Nephron progenitor cell (in vitro differentiated cells): Measurements from ENCODE around the gene GFY.
A peak's percentile ranks its signal among the peaks of the same experiment; 100 is the strongest.

ENCODE experiments used
- DNase-seq: peaks from one replicate; pipeline ENCODE4 v3.0.0; 2021
- H3K27ac Mint-ChIP-seq: 2 replicates; pipeline ENCODE4 v1.8.0; 2021; ENCODE audit warnings: mild to moderate bottlenecking, moderate library complexity, mixed read lengths
- H3K27me3 Mint-ChIP-seq: 2 replicates; pipeline ENCODE4 v1.8.0; 2021; ENCODE audit warnings: mild to moderate bottlenecking, low read depth, mixed read lengths; ENCODE audit not compliant: poor library complexity
- H3K36me3 Mint-ChIP-seq: 2 replicates; pipeline ENCODE4 v1.8.0; 2021; ENCODE audit warnings: low read depth, mixed read lengths
- H3K4me1 Mint-ChIP-seq: 2 replicates; pipeline ENCODE4 v1.8.0; 2021; ENCODE audit warnings: mixed read lengths
- H3K4me3 Mint-ChIP-seq: 2 replicates; pipeline ENCODE4 v1.8.0; 2021; ENCODE audit warnings: mild to moderate bottlenecking, moderate library complexity, mixed read lengths
- H3K9me3 Mint-ChIP-seq: 2 replicates; pipeline ENCODE4 v1.8.0; 2021; ENCODE audit warnings: mild to moderate bottlenecking, moderate library complexity, mixed read lengths
- TF ChIP-seq, protein P1 (sequence below): fragments of 200-600 bp; sonication (generic); IDR thresholded peaks from 2 replicates; pipeline ENCODE4 v1.5.0; 2021; ENCODE audit warnings: antibody characterized with exemption

Gene GFY

DNA sequence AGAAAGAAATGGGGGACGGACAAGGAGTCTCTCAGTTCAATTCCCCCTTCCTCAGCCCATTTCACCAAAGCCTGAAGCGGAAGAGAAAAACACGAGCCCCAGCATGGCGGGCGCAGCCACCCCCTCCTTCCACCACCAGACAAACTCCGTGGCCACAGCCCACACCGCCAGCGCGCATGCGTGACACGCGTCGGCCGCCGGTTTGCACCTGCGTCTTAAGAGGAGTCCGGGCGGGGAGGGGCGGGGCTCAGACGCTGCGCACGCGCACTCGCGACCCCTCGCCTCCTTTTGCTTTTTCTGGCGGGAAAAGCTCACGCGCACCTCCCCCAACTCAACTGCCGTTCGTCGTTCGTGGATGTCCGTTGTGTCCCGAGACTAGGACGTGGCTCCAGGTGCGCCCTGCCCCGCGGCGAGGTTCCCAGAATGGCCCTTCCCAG, 37.2 kb upstream of the GFY start, which contains the start of gene KASH5:
KASH5 (plus strand) TSS at position 314 of the 437 bp plus-strand sequence. CDS start 2,635 bp downstream, outside the sequence.
- no peak for DNase-seq
- TF ChIP-seq, protein P1, sequence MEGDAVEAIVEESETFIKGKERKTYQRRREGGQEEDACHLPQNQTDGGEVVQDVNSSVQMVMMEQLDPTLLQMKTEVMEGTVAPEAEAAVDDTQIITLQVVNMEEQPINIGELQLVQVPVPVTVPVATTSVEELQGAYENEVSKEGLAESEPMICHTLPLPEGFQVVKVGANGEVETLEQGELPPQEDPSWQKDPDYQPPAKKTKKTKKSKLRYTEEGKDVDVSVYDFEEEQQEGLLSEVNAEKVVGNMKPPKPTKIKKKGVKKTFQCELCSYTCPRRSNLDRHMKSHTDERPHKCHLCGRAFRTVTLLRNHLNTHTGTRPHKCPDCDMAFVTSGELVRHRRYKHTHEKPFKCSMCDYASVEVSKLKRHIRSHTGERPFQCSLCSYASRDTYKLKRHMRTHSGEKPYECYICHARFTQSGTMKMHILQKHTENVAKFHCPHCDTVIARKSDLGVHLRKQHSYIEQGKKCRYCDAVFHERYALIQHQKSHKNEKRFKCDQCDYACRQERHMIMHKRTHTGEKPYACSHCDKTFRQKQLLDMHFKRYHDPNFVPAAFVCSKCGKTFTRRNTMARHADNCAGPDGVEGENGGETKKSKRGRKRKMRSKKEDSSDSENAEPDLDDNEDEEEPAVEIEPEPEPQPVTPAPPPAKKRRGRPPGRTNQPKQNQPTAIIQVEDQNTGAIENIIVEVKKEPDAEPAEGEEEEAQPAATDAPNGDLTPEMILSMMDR = no peak
- Mint-ChIP-seq H3K4me1 (peaks cover 25% of the 10 kb centered on the region), H3K36me3 (no peaks in the 10 kb centered on the region), H3K4me3 (no peak within 1 kb of the TSS), H3K9me3 (peaks cover 19% of the 10 kb centered on the region), H3K27ac (no peak within 1 kb of the TSS), H3K27me3 (peaks cover 19% of the 10 kb centered on the region)

DNA sequence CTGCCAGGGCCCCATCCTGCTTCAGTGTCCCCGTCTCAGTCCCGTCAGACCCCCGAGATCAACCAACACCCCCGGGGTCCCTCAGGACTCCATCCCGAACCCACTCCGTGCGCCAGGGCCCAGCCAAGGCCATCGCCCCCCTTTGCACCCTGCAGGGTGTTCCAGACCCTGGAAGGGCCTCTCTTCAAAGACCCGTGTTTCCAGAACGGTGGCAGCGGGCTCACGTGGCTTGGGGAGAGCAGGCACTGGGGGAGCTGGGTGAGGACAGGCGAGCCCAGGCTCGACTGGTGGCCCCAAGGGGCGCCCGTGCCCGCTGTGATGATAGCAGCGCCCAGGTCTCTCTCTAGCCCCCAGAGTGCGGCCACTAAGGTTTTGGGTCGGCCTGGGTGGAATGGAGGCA, 35.8 kb upstream of the GFY start:
- Mint-ChIP-seq H3K9me3 (peaks cover 13% of the 10 kb centered on the region), H3K36me3 (no peaks in the 10 kb centered on the region), H3K4me1 (peaks cover 29% of the 10 kb centered on the region), H3K27ac (no peak overlapping the region), H3K4me3 (no peak overlapping the region), H3K27me3 (peaks cover 16% of the 10 kb centered on the region)
- no peak for DNase-seq
- TF ChIP-seq, protein P1 = no peak

DNA sequence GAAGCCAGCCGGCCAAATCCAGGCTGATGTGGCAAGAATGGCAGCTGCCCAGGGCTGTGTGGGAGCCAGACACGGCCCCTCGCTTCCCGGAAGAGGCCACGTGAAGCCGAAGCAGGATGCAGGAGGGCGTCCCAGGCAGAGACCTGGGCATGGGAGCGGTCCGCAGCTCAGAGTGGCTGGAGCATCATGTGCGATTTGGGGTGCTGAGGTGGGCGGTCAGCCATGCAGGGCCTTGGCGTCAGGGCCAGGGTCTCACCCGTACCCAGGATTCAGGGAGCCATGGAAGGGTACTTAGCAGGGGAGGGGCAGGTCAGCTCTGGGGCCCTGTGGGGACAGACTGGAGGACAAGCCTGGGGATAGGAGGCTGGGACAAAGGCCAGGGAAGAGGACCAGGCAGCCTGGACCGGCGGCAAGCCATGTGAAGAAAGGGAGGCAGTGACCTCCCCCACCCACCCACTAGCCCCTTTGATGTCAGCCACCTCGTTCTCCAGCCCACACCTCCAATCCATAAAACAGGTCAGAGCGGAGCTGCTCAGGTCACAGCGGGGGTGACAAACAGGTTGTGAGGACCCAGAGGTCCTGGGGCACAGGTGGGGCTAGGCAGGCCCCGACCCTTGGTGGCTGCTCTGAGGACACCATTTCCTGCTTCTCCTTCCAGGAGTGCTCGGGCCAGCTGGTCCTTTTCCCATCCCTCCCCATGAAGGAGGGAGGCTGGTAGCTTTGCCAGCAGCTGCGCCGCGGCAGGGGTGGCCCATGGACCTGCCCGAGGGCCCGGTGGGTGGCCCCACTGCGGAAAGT, 34.9 kb upstream of the GFY start:
- Mint-ChIP-seq H3K4me1 (peaks cover 30% of the 10 kb centered on the region), H3K27me3 (peaks cover 20% of the 10 kb centered on the region), H3K36me3 (no peaks in the 10 kb centered on the region), H3K9me3 (peaks cover 8% of the 10 kb centered on the region), H3K4me3 (no peak overlapping the region), H3K27ac (no peak overlapping the region)
- no peak for DNase-seq
- TF ChIP-seq, protein P1 = no peak

DNA sequence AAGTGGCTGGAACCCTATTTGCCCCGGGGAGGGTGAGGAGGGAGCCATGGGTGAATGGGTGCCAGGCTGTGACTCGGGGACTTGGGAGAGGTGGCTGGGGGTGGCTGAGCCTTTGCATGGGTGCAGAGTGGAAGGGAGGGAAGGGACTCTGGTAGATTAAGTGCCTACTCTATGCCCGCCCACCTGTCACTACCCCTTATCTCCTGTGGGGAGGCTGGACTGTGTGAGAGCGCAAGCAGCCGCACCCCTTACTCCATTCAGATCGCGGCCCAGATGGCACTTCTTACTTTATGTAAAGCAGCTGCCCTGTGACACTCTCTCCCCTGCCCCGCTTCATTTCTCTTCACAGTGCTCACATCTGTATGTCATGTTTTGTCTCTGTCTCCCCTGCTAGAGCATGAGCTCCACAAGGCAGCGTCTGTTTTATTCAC, 34.2 kb upstream of the GFY start:
- H3K27me3 Mint-ChIP-seq = peaks cover 19% of the 10 kb centered on the region
- H3K27ac Mint-ChIP-seq = no peak overlapping the region
- TF ChIP-seq, protein P1 = no peak
- H3K9me3 Mint-ChIP-seq = peaks cover 8% of the 10 kb centered on the region
- DNase-seq = no peak
- H3K4me3 Mint-ChIP-seq = no peak overlapping the region
- H3K36me3 Mint-ChIP-seq = no peaks in the 10 kb centered on the region
- H3K4me1 Mint-ChIP-seq = peaks cover 30% of the 10 kb centered on the region

DNA sequence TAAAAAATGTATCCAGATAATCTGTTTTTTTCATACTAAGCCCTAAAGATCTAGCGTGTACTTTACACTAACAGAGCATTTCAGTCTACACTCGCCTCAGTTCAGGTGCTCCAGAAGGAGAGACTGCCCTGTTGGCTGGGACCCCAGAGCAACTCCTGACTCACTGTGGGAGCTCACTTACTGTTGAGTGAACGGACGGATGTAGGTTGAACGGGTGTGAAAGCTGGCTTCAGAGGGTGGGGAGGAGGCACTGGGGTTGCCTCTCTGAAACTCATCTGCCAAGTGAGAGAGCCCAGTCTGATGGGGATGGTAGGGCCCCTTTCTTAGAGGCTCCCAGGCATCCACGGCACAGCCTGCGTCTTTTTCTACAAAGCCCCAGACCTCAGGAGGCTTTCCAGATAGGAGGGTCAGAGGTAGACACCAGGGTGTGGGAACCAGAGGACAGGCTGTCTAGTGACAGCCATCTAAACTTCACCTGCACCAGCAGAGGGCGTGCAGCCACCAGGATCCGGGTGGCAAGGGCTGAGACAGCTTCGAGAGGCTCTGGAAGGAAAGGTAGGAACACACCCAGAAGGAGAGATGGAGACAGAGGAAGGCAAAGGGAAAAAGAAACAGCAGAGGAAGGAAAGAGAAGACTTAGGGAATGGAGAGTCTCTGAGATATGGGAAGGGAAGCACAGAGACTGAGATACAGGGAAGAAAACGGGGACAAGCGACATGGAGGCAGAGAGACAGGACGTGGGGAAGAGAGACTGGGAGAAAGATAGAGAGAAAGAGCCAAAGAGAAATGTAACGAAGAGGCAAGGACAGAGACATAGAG, 33.4 kb upstream of the GFY start:
- Mint-ChIP-seq H3K9me3 (peaks cover 8% of the 10 kb centered on the region), H3K4me3 (no peak overlapping the region), H3K4me1 (peaks cover 30% of the 10 kb centered on the region), H3K36me3 (no peaks in the 10 kb centered on the region), H3K27me3 (peaks cover 17% of the 10 kb centered on the region), H3K27ac (no peak overlapping the region)
- TF ChIP-seq, protein P1 = peak; percentile 85
- peak; percentile 77 for DNase-seq
